GM12878 (cell line): Measurements from ENCODE around the gene TPRN. TPM values are rescaled to one million over a fixed set of nuclear protein-coding genes. Genes with fewer than 3 reads are reported as not detected.

Experiments used
- ATAC-seq: fragments of 200-7000 bp; cut with Tn5 transposase; 3 replicates; pipeline ENCODE4 v1.9.1; 2020; ENCODE audit warnings: mild to moderate bottlenecking, moderate library complexity
- BruUV-seq: library from RNA; stranded (reverse); fragments of 400-500 nt; replicated peaks from 2 replicates; lab custom pipeline; 2021; lab: Mats Ljungman, UMichigan
- CTCF ChIA-PET: fragments of 300-600 bp; sonication (Branson Sonifier 250); formaldehyde crosslinking; extraction: SDS; loops from one replicate; lab custom pipeline; 2021; ENCODE audit warnings: inconsistent platforms; lab: Yijun Ruan, JAX
- POLR2A ChIA-PET: fragments of 350-600 bp; formaldehyde crosslinking; extraction: SDS; loops from one replicate; lab custom pipeline; 2021; ENCODE audit warnings: inconsistent platforms; lab: Charles Lee
- RAD21 ChIA-PET: fragments of 300-600 bp; sonication (Branson Sonifier 250); formaldehyde crosslinking; loops from one replicate; lab custom pipeline; 2023; ENCODE audit warnings: antibody characterized with exemption; ENCODE audit not compliant: unreplicated experiment; lab: Charles Lee
- SMC1A ChIA-PET: fragments of 300-600 bp; sonication (Branson Sonifier 250); formaldehyde crosslinking; loops from one replicate; lab custom pipeline; 2023; ENCODE audit not compliant: unreplicated experiment, uncharacterized antibody; lab: Charles Lee
- DNase-seq: peaks from one replicate; pipeline ENCODE4 v3.0.0-alpha.2; 2011; ENCODE audit warnings: low read depth, low spot score
- FAIRE-seq: peaks from 3 replicates; lab custom pipeline; 2011; peaks lifted over from hg19 to GRCh38; lab: Jason Lieb, UNC
- H2AFZ ChIP-seq: 2 replicates; pipeline ENCODE4 v1.6.0; 2011; ENCODE audit warnings: low read depth, low read length, control low read depth; ENCODE audit not compliant: control insufficient read depth
- H3K27ac ChIP-seq: 2 replicates; pipeline ENCODE4 v1.5.1; 2011; ENCODE audit warnings: control low read depth; ENCODE audit not compliant: control insufficient read depth, insufficient read depth
- H3K27me3 ChIP-seq, 2 experiments: replicated peaks in 1 of 2; 2 replicates each; pipeline versions ENCODE4 v1.6.0 to v1.6.1; 2011; ENCODE audit warnings: low read length in 1 of 2; ENCODE audit not compliant: control insufficient read depth in 2 of 2, insufficient read depth in 2 of 2
- H3K36me3 ChIP-seq, 2 experiments: 2 replicates each; pipeline ENCODE4 v1.5.1; 2011; ENCODE audit warnings: low read length in 1 of 2; ENCODE audit not compliant: control insufficient read depth in 2 of 2, insufficient read depth in 2 of 2
- H3K4me1 ChIP-seq: 2 replicates; pipeline ENCODE4 v1.6.1; 2011; ENCODE audit warnings: mild to moderate bottlenecking, low read length, moderate library complexity, mixed read lengths; ENCODE audit not compliant: control insufficient read depth, insufficient read depth
- H3K4me2 ChIP-seq: 2 replicates; pipeline ENCODE4 v1.6.0; 2011; ENCODE audit warnings: control low read depth; ENCODE audit not compliant: control insufficient read depth, insufficient read depth
- H3K4me3 ChIP-seq: fragments of 200-600 bp; sonication (generic); 2 replicates; pipeline ENCODE4 v1.5.1; 2016
- H3K79me2 ChIP-seq: 2 replicates; pipeline ENCODE4 v1.6.0; 2011; ENCODE audit warnings: low read length; ENCODE audit not compliant: control insufficient read depth, insufficient read depth
- H3K9ac ChIP-seq: 2 replicates; pipeline ENCODE4 v1.8.0; 2011; ENCODE audit warnings: low read length, control low read depth, mixed read lengths; ENCODE audit not compliant: control insufficient read depth, insufficient read depth
- H3K9me3 ChIP-seq: replicated peaks from 3 replicates; pipeline ENCODE4 v1.5.1; 2011; ENCODE audit warnings: mild to moderate bottlenecking, low read length; ENCODE audit not compliant: control insufficient read depth, insufficient read depth
- H4K20me1 ChIP-seq: 2 replicates; pipeline ENCODE4 v1.6.0; 2011; ENCODE audit not compliant: control insufficient read depth, insufficient read depth
- CBX5 ChIP-seq: sonication (generic); IDR thresholded peaks from 2 replicates; pipeline ENCODE4 v1.6.1; 2016; ENCODE audit warnings: low read depth, moderate library complexity, mild to moderate bottlenecking, inconsistent platforms
- FOXM1 ChIP-seq: IDR thresholded peaks from 2 replicates; pipeline ENCODE4 v1.6.1; 2012; ENCODE audit warnings: low read depth, mild to moderate bottlenecking, inconsistent platforms, low read length, moderate library complexity
- KDM1A ChIP-seq: fragments of 200-600 bp; sonication (generic); IDR thresholded peaks from 2 replicates; pipeline ENCODE4 v1.6.1; 2016; ENCODE audit warnings: borderline replicate concordance
- MXI1 ChIP-seq: fragments of 150-350 bp; IDR thresholded peaks from 2 replicates; pipeline ENCODE4 v1.6.1; 2011; ENCODE audit warnings: low read depth, mild to moderate bottlenecking, inconsistent platforms, low read length, improper control_type of control experiment
- NFIC ChIP-seq: IDR thresholded peaks from 2 replicates; pipeline ENCODE4 v1.6.1; 2012; ENCODE audit warnings: low read depth, mild to moderate bottlenecking, inconsistent platforms, low read length, moderate library complexity
- NR2F1 ChIP-seq: fragments of 450-650 bp; conservative IDR thresholded peaks from 2 replicates; pipeline ENCODE4 v1.6.1; 2017; ENCODE audit warnings: mild to moderate bottlenecking
- PAX8 ChIP-seq: fragments of 450-650 bp; IDR thresholded peaks from 2 replicates; pipeline ENCODE4 v1.6.1; 2017; ENCODE audit warnings: mild to moderate bottlenecking, moderate library complexity
- SMARCA5 ChIP-seq: fragments of 450-650 bp; IDR thresholded peaks from 2 replicates; pipeline ENCODE4 v1.6.1; 2017; ENCODE audit warnings: mild to moderate bottlenecking
- SMC3 ChIP-seq: IDR thresholded peaks from 2 replicates; pipeline ENCODE4 v1.6.1; 2011; ENCODE audit warnings: low read length, improper control_type of control experiment, borderline replicate concordance
- SPI1 ChIP-seq: IDR thresholded peaks from 2 replicates; pipeline ENCODE4 v1.6.1; 2011; ENCODE audit warnings: low read depth, mild to moderate bottlenecking, low read length, moderate library complexity, borderline replicate concordance; ENCODE audit not compliant: insufficient read depth
- SREBF1 ChIP-seq: IDR thresholded peaks from 2 replicates; pipeline ENCODE4 v1.6.1; 2012; ENCODE audit warnings: mild to moderate bottlenecking, low read length
- STAT1 ChIP-seq: fragments of 450-650 bp; conservative IDR thresholded peaks from 2 replicates; pipeline ENCODE4 v1.6.1; 2014; ENCODE audit warnings: antibody characterized with exemption, mild to moderate bottlenecking
- TARDBP ChIP-seq: IDR thresholded peaks from 2 replicates; pipeline ENCODE4 v1.6.1; 2016; ENCODE audit warnings: borderline replicate concordance
- TCF7 ChIP-seq: IDR thresholded peaks from 2 replicates; pipeline ENCODE4 v1.6.1; 2014; ENCODE audit warnings: antibody characterized with exemption, borderline replicate concordance
- ZNF217 ChIP-seq: fragments of 450-650 bp; IDR thresholded peaks from 2 replicates; pipeline ENCODE4 v1.6.1; 2017; ENCODE audit warnings: antibody characterized with exemption, mild to moderate bottlenecking
- ZNF24 ChIP-seq: fragments of 450-650 bp; IDR thresholded peaks from 2 replicates; pipeline ENCODE4 v1.6.1; 2017; ENCODE audit warnings: antibody characterized with exemption, mild to moderate bottlenecking
- WGBS: methylation state at CpG from one replicate; pipeline ENCODE4 v1.1.6; 2016; ENCODE audit warnings: low lambda C conversion rate; ENCODE audit not compliant: insufficient replicate concordance, insufficient coverage; ENCODE audit errors: missing lambda C conversion rate; 5-methylcytosine and 5-hydroxymethylcytosine counted together
- in situ Hi-C: fragments of 300-500 bp; cut with MboI; formaldehyde crosslinking; loops from 9 replicates; pipeline ENCODE4 v1.14.3; 2018; ENCODE audit warnings: mixed read lengths
- intact Hi-C: fragments of 100-400 bp; cut with micrococcal nuclease; formaldehyde crosslinking; loops from one replicate; pipeline ENCODE4 v1.14.2; 2022; ENCODE audit not compliant: unreplicated experiment
- polyA plus RNA-seq, 11 experiments: library from polyadenylated mRNA; depleted of rRNA in 4 of 11; unstranded in 6 of 11; stranded (reverse) in 5 of 11; fragments of >200 nt; fragmentation: Nextera tagmentation in 4 of 11; fragmentation: Illumina TruSeq in 1 of 11; extraction: Ambion mirVana in 4 of 11; extraction: Trizol in 1 of 11; gene quantifications; 1 replicate in 1 of 11; 2 replicates in 10 of 11; pipeline versions ENCODE4 v1.2.1 to v1.2.3, GENCODE V29; 2011 to 2016; ENCODE audit warnings: inconsistent platforms in 2 of 11, missing spikeins in 2 of 11, low read depth in 1 of 11
- total RNA-seq, 4 experiments: library from RNA; depleted of rRNA in 3 of 4; stranded (reverse); fragments of >200 nt in 3 of 4; fragmentation: Illumina TruSeq in 1 of 4; extraction: Trizol in 1 of 4; gene quantifications; 2 replicates each; pipeline versions ENCODE4 v1.2.1 to v1.2.3, GENCODE V29; 2013 to 2021
- TF ChIP-seq, protein P1 (sequence below): fragments of 450-650 bp; IDR thresholded peaks from 2 replicates; pipeline ENCODE4 v1.6.1; 2016; ENCODE audit warnings: mild to moderate bottlenecking
- TF ChIP-seq, protein P2 (sequence below): fragments of 450-650 bp; IDR thresholded peaks from 2 replicates; pipeline ENCODE4 v1.6.1; 2014; ENCODE audit warnings: mild to moderate bottlenecking
- TF ChIP-seq, protein P3 (sequence below): IDR thresholded peaks from 2 replicates; pipeline ENCODE4 v1.6.1; 2012; ENCODE audit warnings: mild to moderate bottlenecking, low read depth, low read length

Gene TPRN
- total and polyA plus RNA-seq, 10 of the 15 experiments (the other 5 are each of a cell fraction or from before 2014, with no cell fraction given), result 0.18 to 19.5 (median 3.1) TPM

DNA sequence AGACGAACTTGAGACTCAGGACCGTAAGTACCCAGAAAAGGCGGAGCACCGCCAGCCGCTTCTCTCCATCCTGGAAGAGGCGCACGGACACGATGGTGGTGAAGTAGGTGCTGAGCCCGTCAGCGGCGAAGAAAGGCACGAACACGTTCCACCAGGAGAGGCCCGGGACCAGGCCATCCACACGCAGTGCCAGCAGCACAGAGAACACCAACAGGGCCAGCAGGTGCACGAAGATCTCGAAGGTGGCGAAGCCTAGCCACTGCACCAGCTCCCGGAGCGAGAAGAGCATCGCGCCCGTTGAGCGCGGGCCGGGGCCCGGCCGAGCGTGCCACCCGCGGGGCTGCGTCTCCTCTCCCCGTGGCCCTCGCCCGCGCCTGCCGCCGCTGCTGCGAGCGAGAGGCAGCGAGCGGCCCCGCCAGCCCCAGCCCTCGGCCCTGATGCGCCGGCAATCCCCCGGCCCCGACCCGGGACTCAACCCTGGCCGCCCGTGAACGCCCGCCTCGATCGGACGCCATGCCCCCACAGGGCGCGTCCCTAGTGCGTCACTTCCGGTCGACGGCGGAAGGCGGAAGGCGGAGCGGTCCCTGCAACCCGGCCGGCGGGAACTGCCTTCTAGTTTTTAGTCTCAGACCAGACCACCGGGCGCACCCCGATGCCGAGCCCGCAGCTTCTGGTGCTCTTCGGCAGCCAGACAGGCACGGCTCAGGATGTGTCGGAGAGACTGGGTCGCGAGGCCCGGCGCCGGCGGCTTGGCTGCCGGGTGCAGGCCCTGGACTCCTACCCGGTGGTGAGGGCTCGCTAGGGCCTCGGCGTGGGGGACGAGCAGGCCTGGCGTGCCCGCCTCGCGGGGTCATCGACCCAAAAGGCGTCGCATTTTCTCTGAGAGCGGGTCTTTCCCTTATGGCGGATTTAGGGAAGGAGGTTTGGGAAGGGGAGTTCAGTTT lies 4.9 kb upstream of the TPRN start, which contains the start of the genes NDOR1 and TMEM203:
Gene NDOR1 (plus strand): TSS at position 575 of the 944 bp plus-strand sequence. CDS start 78 bp downstream, at position 653.
Gene TMEM203 (minus strand): TSS at position 523 of the 944 bp plus-strand sequence. CDS start 234 bp downstream, at position 289.
- POLR2A ChIA-PET, result interaction anchor here (1.3 to 8.0 kb wide), 8 partner anchors 16 to 136 kb away, joined by 3 to 68 read pairs (median 6); partner anchors contain the start of genes CYSRT1, MAN1B1, NELFB and RNF208
- BruUV-seq, result no TSS peak
- H3K4me3 ChIP-seq, result peak within 1 kb of the TSS; percentile 95
- H3K4me1 ChIP-seq, result peaks cover 38% of the 10 kb centered on the region
- SMC1A ChIA-PET, result no interaction called here
- peak; percentile 64 for ATAC-seq
- FAIRE-seq, result peak; percentile 27
- WGBS, result 1% methylated on average over 93 of the region's 98 CpGs
- peak within 1 kb of the TSS; percentile 81 for H2AFZ ChIP-seq
- no peaks in the 10 kb centered on the region for H3K9me3 ChIP-seq
- no peaks in the 10 kb centered on the region for H4K20me1 ChIP-seq
- peak within 1 kb of the TSS; percentile 75 for H3K27ac ChIP-seq
- H3K4me2 ChIP-seq, result peak within 1 kb of the TSS; percentile 93
- in situ Hi-C loops (no loop called here), intact Hi-C loops (no loop called here)
- peak within 1 kb of the TSS; percentile 98 for H3K9ac ChIP-seq
- no peaks in the 10 kb centered on the region for H3K27me3 ChIP-seq
- peak; percentile 19 for DNase-seq
- RAD21 ChIA-PET, result interaction anchor here (1.3 to 1.6 kb wide), 3 partner anchors 16 to 17 kb away, joined by 3 to 9 read pairs (median 5); partner anchors contain the start of genes RNF208 and SSNA1
- H3K36me3 ChIP-seq, result 0 out of 4 replicates have a peak, but pooled peaks cover 0 to 4% of the 10 kb centered on the region in 2 experiments
- CTCF ChIA-PET, result interaction anchor here (1.3 to 2.2 kb wide), 6 partner anchors 16 to 137 kb away, joined by 3 to 10 read pairs (median 6); partner anchors contain the start of genes ANAPC2, RNF224 and SSNA1
- H3K79me2 ChIP-seq, result peaks cover 45% of the 10 kb centered on the region
- TF ChIP-seq SREBF1 (no peak), SMC3 (no peak), STAT1 (peak; percentile 35; the same call in 1 of the 2 replicates), SMARCA5 (peak; percentile 69; the same call in 1 of the 2 replicates), FOXM1 (no peak), PAX8 (no peak), ZNF24 (no peak; the same call in 1 of the 2 replicates), CBX5 (no peak), MXI1 (peak; percentile 89), TCF7 (no peak), ZNF217 (peak; percentile 31; the same call in 1 of the 2 replicates), TARDBP (peak; percentile 64; the same call in 1 of the 2 replicates), NR2F1 (peak; percentile 74), KDM1A (no peak), NFIC (no peak), SPI1 (no peak; the same call in 1 of the 2 replicates)
- TF ChIP-seq, protein P1, sequence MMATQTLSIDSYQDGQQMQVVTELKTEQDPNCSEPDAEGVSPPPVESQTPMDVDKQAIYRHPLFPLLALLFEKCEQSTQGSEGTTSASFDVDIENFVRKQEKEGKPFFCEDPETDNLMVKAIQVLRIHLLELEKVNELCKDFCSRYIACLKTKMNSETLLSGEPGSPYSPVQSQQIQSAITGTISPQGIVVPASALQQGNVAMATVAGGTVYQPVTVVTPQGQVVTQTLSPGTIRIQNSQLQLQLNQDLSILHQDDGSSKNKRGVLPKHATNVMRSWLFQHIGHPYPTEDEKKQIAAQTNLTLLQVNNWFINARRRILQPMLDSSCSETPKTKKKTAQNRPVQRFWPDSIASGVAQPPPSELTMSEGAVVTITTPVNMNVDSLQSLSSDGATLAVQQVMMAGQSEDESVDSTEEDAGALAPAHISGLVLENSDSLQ, result no peak
- TF ChIP-seq, protein P2, sequence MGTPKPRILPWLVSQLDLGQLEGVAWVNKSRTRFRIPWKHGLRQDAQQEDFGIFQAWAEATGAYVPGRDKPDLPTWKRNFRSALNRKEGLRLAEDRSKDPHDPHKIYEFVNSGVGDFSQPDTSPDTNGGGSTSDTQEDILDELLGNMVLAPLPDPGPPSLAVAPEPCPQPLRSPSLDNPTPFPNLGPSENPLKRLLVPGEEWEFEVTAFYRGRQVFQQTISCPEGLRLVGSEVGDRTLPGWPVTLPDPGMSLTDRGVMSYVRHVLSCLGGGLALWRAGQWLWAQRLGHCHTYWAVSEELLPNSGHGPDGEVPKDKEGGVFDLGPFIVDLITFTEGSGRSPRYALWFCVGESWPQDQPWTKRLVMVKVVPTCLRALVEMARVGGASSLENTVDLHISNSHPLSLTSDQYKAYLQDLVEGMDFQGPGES, result no peak
- TF ChIP-seq, protein P3, sequence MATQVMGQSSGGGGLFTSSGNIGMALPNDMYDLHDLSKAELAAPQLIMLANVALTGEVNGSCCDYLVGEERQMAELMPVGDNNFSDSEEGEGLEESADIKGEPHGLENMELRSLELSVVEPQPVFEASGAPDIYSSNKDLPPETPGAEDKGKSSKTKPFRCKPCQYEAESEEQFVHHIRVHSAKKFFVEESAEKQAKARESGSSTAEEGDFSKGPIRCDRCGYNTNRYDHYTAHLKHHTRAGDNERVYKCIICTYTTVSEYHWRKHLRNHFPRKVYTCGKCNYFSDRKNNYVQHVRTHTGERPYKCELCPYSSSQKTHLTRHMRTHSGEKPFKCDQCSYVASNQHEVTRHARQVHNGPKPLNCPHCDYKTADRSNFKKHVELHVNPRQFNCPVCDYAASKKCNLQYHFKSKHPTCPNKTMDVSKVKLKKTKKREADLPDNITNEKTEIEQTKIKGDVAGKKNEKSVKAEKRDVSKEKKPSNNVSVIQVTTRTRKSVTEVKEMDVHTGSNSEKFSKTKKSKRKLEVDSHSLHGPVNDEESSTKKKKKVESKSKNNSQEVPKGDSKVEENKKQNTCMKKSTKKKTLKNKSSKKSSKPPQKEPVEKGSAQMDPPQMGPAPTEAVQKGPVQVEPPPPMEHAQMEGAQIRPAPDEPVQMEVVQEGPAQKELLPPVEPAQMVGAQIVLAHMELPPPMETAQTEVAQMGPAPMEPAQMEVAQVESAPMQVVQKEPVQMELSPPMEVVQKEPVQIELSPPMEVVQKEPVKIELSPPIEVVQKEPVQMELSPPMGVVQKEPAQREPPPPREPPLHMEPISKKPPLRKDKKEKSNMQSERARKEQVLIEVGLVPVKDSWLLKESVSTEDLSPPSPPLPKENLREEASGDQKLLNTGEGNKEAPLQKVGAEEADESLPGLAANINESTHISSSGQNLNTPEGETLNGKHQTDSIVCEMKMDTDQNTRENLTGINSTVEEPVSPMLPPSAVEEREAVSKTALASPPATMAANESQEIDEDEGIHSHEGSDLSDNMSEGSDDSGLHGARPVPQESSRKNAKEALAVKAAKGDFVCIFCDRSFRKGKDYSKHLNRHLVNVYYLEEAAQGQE, result no peak
